GM19467 (cell line): Measurements from ENCODE around the gene ERVMER34-1.
A peak's percentile ranks its signal among the peaks of the same experiment; 100 is the strongest.

Experiments used
- ATAC-seq: cut with Tn5 transposase; IDR thresholded peaks from one replicate; pipeline ENCODE4 v1.9.1; 2021; ENCODE audit warnings: mild to moderate bottlenecking, moderate library complexity; ENCODE audit not compliant: unreplicated experiment

The ERVMER34-1 gene

GRCh38 chr4:52750819-52751486 is at the start of gene ERVMER34-1:
ERVMER34-1 (minus strand) TSS chr4:52751425; CDS start chr4:52745520, 5,905 bp downstream.
- ATAC-seq, result no peak

DNA sequence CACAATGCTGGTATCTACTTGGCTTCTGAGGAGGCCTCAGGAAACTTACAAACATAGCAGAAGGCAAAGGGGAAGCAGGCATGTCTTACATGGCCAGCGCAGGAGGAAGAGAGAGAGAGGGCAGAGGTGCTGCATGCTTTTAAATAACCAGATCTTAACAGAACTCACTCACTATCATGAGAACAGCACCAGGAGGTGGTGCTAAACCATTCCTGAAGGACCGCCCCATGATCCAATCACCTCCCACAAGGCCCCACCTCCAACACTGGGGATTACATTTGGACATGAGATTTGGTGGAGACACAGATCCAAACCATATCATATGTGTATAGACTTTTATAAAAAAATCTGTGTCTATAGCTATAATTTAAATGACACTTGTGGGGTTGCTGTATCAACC is 48.6 kb upstream of the ERVMER34-1 start:
- ATAC-seq, result no peak

DNA sequence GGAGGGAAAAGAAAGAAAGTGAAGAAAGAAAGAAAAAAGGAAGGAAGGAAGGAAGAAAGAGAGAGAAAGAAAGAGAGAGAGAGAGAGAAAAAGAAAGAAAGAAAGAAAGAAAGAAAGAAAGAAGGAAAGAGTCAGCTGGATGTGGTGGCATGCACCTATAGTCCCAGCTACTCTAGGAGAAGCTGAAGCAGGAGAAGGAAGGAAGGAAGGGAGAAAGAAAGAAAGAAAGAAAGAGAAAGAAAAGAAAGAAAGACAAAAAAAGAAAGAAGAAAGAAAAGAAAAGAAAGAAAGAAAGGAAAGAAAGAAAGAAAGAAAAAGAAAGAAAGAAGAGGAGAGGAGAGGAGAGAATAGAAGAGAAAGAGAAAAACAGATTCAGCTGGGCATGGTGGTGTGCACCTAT is 44.3 kb upstream of the ERVMER34-1 start:
- no peak for ATAC-seq

GRCh38 chr4:52791936-52792335 is 40.7 kb upstream of the ERVMER34-1 start:
- no peak for ATAC-seq

DNA sequence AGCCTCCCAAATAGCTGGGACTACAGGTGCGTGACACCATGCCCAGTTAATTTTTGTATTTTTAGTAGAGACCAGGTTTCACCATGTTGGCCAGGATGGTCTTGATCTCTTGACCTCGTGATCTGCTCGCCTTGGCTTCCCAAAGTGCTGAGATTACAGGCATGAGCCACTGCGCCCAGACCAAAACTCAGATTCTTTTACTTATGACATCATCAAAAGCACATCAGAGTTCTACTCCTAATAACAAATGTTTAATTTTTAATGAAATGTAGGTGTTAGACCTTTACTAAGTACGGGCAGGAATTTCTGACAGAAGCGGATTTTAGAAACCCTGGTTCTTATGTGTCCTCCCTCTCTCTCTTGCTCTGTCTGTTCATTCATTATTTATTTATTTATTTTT is 38.5 kb upstream of the ERVMER34-1 start:
- no peak for ATAC-seq

- ATAC-seq, result no peak
Observed at GRCh38 chr4:52788806-52789205, 37.6 kb upstream of the ERVMER34-1 start.

GRCh38 chr4:52783069-52783468 is 31.8 kb upstream of the ERVMER34-1 start:
- no peak for ATAC-seq

DNA sequence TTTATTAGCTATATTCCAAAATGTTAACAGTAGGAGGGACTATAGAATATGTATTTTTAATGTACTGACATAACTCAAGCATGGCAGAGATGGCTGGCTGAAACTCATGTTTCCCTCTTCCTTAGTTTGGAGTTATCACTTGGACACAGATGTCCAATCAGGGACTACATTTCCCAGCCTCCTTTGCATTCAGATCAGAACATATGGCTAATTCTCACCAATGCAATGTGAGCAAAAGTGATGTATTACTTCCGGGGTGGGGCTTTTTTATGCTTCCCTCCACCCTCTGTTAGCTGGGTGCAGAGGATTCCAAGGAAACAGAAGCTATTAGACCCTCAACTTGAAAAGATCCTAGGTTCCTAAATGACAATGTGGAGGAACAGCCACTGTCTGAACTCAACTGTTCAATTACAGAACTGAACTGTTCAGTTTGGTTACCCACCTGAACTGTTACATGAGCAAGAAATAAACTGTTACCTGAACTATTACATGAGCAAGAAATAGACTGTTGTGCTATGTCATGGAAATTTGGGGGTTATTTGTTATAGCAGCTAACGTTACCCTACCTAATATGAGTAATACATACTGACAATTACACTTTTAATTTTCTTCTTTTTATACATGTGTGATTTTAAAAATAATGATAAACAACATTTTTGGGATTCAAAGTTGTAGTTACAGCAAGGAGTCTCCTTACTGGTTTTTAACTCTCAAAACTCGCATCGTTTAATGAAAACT is 29.6 kb upstream of the ERVMER34-1 start:
- no peak for ATAC-seq

DNA sequence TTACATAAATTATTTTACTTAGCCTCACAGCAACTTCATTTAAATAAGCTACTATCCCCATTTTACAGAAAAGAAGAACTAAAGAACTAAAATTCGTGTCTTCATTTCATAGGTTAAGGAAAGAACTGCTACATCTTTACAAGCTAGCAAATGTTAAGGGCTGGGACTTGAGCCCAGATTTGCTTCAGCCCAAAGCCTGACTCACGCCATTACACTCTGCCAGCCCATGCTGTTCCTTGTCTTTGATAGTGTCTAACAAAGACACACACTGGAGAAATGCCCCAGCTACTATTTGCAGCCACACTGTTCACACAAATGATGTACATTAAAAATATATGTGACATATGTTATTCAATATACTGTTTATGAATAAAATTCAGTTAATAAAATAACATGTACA is 29.0 kb upstream of the ERVMER34-1 start:
- no peak for ATAC-seq

DNA sequence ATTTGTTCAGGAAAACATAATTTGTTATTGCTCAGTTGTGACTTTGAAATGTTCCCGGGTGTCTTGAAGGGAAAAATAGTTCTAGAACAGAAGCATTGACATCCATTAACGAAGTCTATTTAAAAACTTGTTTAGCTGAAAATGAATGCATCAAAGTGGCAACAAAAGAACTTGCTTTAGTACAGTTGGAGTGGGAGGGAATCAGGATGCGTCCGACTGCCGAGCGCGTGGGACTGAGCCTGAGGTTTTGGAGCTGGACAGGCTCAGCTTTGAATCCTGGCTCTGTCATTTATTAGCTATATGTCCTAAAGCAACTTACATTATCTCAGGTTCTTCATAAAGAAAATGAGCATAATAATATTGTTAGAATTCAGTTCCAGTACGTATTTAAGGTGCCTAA is 9.0 kb upstream of the ERVMER34-1 start:
- no peak for ATAC-seq

DNA sequence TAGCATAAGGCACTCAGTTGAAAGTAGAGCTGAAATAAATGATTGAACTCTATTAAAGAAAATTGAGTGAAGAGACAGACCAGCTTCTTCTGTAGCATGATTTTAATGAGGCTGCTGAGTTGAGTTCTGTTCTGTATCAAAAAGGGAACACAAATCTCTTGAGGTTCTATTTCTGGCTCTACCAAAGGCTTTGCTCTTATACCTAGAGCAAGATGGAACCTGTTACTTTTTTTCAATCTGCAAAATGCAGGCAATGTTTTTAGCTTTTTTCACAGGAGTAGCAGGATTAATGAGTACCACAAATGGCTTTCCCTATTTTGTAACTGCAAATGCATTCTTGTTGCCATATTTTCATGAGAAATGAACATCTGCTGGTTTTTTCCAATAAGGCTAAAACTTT is 4.2 kb upstream of the ERVMER34-1 start:
- no peak for ATAC-seq

- ATAC-seq, result no peak
Observed at GRCh38 chr4:52752936-52753335, 1.7 kb upstream of the ERVMER34-1 start.

- no peak for ATAC-seq
Observed at GRCh38 chr4:52751487-52751911, 274 bp upstream of the ERVMER34-1 start.

DNA sequence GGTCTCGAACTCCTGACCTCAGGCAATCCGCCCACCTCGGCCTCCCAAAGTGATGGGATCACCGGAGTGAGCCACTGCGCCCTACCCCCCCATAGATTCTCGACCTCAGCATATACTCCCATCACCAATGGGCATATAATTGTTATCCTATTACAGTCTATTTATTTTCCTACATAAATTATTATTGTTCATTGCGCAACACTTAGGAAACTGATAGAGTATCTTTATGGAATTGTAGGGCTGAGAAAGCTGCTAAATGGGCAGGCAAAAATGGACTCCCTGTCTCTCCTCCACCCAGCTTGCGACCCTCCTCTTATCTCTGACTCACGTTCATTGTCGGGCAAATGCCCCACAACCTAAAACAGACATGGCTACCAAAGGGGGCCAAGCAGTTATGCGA is 1.0 kb downstream of the ERVMER34-1 start:
- ATAC-seq, result no peak

- ATAC-seq, result peak; percentile 49
Observed at GRCh38 chr4:52748432-52748831, 2.8 kb downstream of the ERVMER34-1 start.

- ATAC-seq, result no peak
Observed at GRCh38 chr4:52744588-52744987, 6.6 kb downstream of the ERVMER34-1 start.

DNA sequence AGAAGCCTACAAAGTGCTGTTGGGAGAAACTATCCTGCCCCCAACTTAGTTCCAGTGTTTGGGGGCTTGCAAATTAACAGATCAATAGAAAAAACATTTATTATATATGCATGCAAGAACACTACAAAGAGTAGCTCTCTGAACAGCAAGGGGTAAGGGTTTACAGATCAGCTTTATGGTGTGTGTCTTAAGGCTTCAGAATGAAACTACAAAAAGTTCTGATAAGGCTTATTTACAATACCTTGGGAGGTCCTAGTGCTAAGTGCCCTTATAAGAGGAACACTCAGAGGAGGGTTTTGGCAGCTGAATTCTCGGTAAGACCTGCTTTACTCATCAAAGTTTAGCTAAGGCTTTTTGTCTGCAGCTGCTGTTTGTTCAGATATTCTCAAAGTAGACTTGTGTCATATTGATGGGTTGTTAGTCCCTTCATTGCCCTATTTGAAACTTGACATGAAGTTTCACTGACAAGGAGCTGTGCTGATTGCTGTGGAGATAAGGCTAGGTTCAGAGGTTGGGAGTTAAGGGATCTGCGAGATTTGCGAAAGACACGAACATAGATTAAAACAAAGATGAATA is 7.7 kb downstream of the ERVMER34-1 start:
- no peak for ATAC-seq

GRCh38 chr4:52729586-52729985 is 21.6 kb downstream of the ERVMER34-1 start:
- ATAC-seq, result no peak

DNA sequence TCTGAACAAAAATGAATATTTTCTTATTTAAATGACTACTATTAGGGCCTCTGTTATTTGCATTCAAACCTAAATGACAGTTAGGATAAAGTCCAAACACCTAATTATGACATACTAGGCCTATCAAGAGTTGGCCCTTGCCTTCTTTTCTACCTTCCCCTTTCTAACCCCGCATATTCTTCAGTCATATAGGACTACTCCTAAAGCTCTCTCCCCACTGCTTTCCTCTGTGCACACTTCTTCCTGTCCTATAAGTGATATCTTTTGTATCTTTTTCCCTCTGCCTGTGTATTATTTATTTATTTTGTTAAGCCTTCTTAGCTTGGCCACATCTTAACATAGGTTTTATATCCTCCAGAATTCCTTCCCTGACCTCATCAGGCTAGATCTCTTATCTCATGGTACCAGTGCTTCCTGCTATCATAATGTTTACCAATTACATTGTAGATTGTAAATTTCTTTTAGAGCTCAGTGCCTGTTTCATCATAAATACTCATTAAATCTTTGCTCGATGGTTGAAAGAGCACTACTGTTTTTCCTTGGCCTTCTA is 22.5 kb downstream of the ERVMER34-1 start:
- no peak for ATAC-seq

DNA sequence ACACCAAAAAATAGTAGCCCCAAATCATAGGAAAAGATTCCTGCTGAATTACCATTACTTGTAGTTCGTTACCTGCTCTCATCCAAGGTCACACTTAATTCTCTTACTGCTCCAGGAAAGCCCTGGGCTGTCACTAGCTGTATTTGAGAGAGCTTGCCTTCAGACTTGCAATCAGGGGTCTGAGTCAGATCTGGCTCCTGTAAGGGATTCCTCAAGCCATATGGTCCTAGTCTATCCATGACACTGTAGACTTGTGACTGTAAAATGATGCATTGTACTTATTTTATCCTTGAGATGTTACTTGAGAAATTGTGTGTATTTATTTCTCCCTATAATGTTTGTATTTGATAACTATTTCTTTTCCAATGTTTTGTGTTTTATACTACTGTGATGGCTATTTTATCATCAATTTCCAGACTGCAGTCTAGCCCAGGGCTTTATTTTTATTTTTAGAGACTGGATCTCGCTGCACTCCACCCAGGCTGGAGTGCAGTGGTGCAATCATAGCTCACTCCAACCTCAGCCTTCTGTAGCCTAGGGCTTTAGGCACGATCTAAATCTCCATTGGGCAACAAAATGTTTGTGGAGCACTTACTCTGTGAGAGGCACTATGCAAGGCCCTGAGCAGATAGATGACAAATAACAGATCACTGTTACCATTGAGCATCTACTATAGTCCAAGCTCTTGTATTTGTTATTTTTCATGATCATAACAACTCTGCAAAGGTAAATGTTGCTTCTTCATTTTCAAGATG is 24.2 kb downstream of the ERVMER34-1 start:
- no peak for ATAC-seq
